K562 (cell line): ENCODE data around the gene HMBS. TPM values are rescaled to one million over a fixed set of nuclear protein-coding genes. Genes with fewer than 3 reads are reported as not detected.

Experiments used
- ASH1L ChIP-seq: fragments of 450-650 bp; IDR thresholded peaks from 2 replicates; pipeline ENCODE4 v1.6.1; 2018; ENCODE audit warnings: borderline replicate concordance, mild to moderate bottlenecking, low read depth; ENCODE audit not compliant: partially characterized antibody
- CBX1 ChIP-seq: sonication (generic); IDR thresholded peaks from 2 replicates; pipeline ENCODE4 v1.6.1; 2016; ENCODE audit warnings: antibody characterized with exemption, low read depth, mild to moderate bottlenecking
- CCNT2 ChIP-seq: IDR thresholded peaks from 2 replicates; pipeline ENCODE4 v1.6.1; 2011; ENCODE audit warnings: borderline replicate concordance, low read depth, mild to moderate bottlenecking, moderate library complexity, mixed read lengths, low read length; ENCODE audit not compliant: insufficient read length; ENCODE audit errors: extremely low read depth
- CEBPB ChIP-seq: fragments of 450-650 bp; IDR thresholded peaks from 2 replicates; pipeline ENCODE4 v1.6.1; 2016; ENCODE audit warnings: missing genetic modification characterization, missing compliant biosample characterization
- CHD4 ChIP-seq: fragments of 200-600 bp; sonication (generic); IDR thresholded peaks from 3 replicates; pipeline ENCODE4 v1.6.1; 2012; ENCODE audit warnings: low read depth, mild to moderate bottlenecking, mixed read lengths, low read length, inconsistent platforms; ENCODE audit not compliant: insufficient read depth, insufficient replicate concordance, poor library complexity, severe bottlenecking
- FOXP4 ChIP-seq: sonication (generic); formaldehyde crosslinking; IDR thresholded peaks from 2 replicates; pipeline ENCODE4 v1.8.0; 2022; ENCODE audit warnings: mild to moderate bottlenecking, missing genetic modification reagents, borderline replicate concordance
- HOXB6 ChIP-seq: fragments of 250-450 bp; sonication (Bioruptor Pico); IDR thresholded peaks from 2 replicates; pipeline ENCODE4 v1.5.1; 2022; ENCODE audit warnings: mild to moderate bottlenecking, borderline replicate concordance
- KDM5B ChIP-seq: fragments of 200-600 bp; sonication (generic); IDR thresholded peaks from 2 replicates; pipeline ENCODE4 v1.6.1; 2012; ENCODE audit warnings: low read depth, mild to moderate bottlenecking, moderate library complexity, low read length, control low read depth, inconsistent platforms; ENCODE audit not compliant: insufficient replicate concordance
- NFIC ChIP-seq: fragments of 450-650 bp; IDR thresholded peaks from 2 replicates; pipeline ENCODE4 v1.6.1; 2017; ENCODE audit warnings: mild to moderate bottlenecking, inconsistent platforms
- POLR3A ChIP-seq: IDR thresholded peaks from 2 replicates; pipeline ENCODE4 v1.6.1; 2011; ENCODE audit warnings: borderline replicate concordance, mild to moderate bottlenecking, moderate library complexity; ENCODE audit not compliant: insufficient read length, insufficient read depth; ENCODE audit errors: extremely low read depth
- SAP30 ChIP-seq: fragments of 200-600 bp; sonication (generic); IDR thresholded peaks from 2 replicates; pipeline ENCODE4 v1.6.1; 2012; ENCODE audit warnings: borderline replicate concordance, low read depth, mild to moderate bottlenecking, moderate library complexity, low read length, control low read depth, inconsistent platforms; ENCODE audit not compliant: insufficient read depth, poor library complexity, severe bottlenecking
- TCF7 ChIP-seq: sonication (generic); IDR thresholded peaks from 2 replicates; pipeline ENCODE4 v1.6.1; 2016; ENCODE audit warnings: antibody characterized with exemption, borderline replicate concordance
- ZBTB34 ChIP-seq: fragments of 250-450 bp; sonication (Bioruptor Pico); IDR thresholded peaks from 2 replicates; pipeline ENCODE4 v1.8.0; 2021; ENCODE audit warnings: mild to moderate bottlenecking, moderate library complexity
- ZBTB9 ChIP-seq: fragments of 450-650 bp; formaldehyde crosslinking; IDR thresholded peaks from 2 replicates; pipeline ENCODE4 v1.4.0; 2020; ENCODE audit warnings: mild to moderate bottlenecking, moderate library complexity
- ZNF197 ChIP-seq: fragments of 200-800 bp; sonication (Bioruptor generic); IDR thresholded peaks from 2 replicates; pipeline ENCODE4 v1.6.1; 2016; ENCODE audit warnings: low read depth, missing genetic modification characterization, missing compliant biosample characterization
- ZNF280A ChIP-seq: fragments of 450-650 bp; IDR thresholded peaks from 2 replicates; pipeline ENCODE4 v1.6.1; 2018; ENCODE audit warnings: mild to moderate bottlenecking, low read depth; ENCODE audit not compliant: partially characterized antibody
- ZNF354B ChIP-seq: fragments of 250-450 bp; sonication (Bioruptor Pico); IDR thresholded peaks from 2 replicates; pipeline ENCODE4 v1.4.0; 2020
- ZNF584 ChIP-seq: fragments of 200-800 bp; sonication (Bioruptor generic); IDR thresholded peaks from 2 replicates; pipeline ENCODE4 v1.6.1; 2016; ENCODE audit warnings: low read depth, mild to moderate bottlenecking, missing genetic modification characterization, missing compliant biosample characterization
- ZNF699 ChIP-seq: fragments of 250-450 bp; sonication (Bioruptor Pico); IDR thresholded peaks from 2 replicates; pipeline ENCODE4 v1.8.0; 2021; ENCODE audit warnings: mild to moderate bottlenecking, moderate library complexity; ENCODE audit not compliant: insufficient replicate concordance
- ZNF76 ChIP-seq: fragments of 250-450 bp; sonication (Bioruptor Pico); IDR thresholded peaks from 2 replicates; pipeline ENCODE4 v1.4.0; 2020; ENCODE audit warnings: mild to moderate bottlenecking, moderate library complexity, borderline replicate concordance
- polyA plus RNA-seq, 8 experiments: library from polyadenylated mRNA; depleted of rRNA in 4 of 8; stranded (reverse) in 5 of 8; unstranded in 3 of 8; fragments of >200 nt; fragmentation: Nextera tagmentation in 2 of 8; fragmentation: Illumina TruSeq in 1 of 8; extraction: Ambion mirVana in 2 of 8; extraction: Trizol in 1 of 8; gene quantifications; 2 replicates each; pipeline versions ENCODE4 v1.2.1 to v1.2.3, GENCODE V29; 2011 to 2014; ENCODE audit warnings: inconsistent platforms in 1 of 8, missing spikeins in 1 of 8
- total RNA-seq, 7 experiments: library from RNA; depleted of rRNA in 6 of 7; stranded (reverse); fragments of >200 nt in 6 of 7; fragmentation: Illumina TruSeq in 2 of 7; extraction: Trizol in 2 of 7; gene quantifications; 2 replicates each; pipeline versions ENCODE4 v1.2.1 to v1.2.3, GENCODE V29; 2011 to 2021; ENCODE audit warnings: low replicate concordance in 1 of 7

Gene HMBS
- total and polyA plus RNA-seq, 9 of the 15 experiments (the other 6 are each of a cell fraction or from before 2014, with no cell fraction given): 56.9 to 385 (median 286) TPM

- TF ChIP-seq ZNF280A (no peak), ASH1L (peak; percentile 80), CBX1 (no peak), CEBPB (tag) (no peak), TCF7 (no peak), ZBTB9 (no peak; the same call in 1 of the 2 replicates), CCNT2 (no peak), KDM5B (peak; percentile 70), ZNF197 (CRISPR knock-in tag) (peak; percentile 54; the same call in 1 of the 2 replicates), NFIC (no peak; the same call in 1 of the 2 replicates), SAP30 (peak; percentile 88), ZNF354B (CRISPR knock-in tag) (no peak), CHD4 (no peak), HOXB6 (CRISPR knock-in tag) (no peak), ZNF76 (CRISPR knock-in tag) (no peak; the same call in 1 of the 2 replicates), ZNF699 (CRISPR knock-in tag) (no peak), POLR3A (no peak), FOXP4 (CRISPR knock-in tag) (no peak), ZBTB34 (no peak), ZNF584 (CRISPR knock-in tag) (peak; percentile 75)
These were observed 17.2 kb downstream of the HMBS start, which contains the start of gene DPAGT1 (continued) for GRCh38 chr11:119101759-119102423.
